GM19025 (cell line): Measurements from ENCODE around the gene RUNX2.
A peak's percentile ranks its signal among the peaks of the same experiment; 100 is the strongest.
"Not testable (repeated sequence)": the region's sequence is repeated elsewhere in the genome, so short reads cannot be mapped to it uniquely, and the experiment has no call there.

ENCODE experiments used
- ATAC-seq: cut with Tn5 transposase; IDR thresholded peaks from one replicate; pipeline ENCODE4 v1.9.1; 2021; ENCODE audit warnings: mild to moderate bottlenecking, low read depth, moderate library complexity; ENCODE audit not compliant: unreplicated experiment

Gene RUNX2

DNA sequence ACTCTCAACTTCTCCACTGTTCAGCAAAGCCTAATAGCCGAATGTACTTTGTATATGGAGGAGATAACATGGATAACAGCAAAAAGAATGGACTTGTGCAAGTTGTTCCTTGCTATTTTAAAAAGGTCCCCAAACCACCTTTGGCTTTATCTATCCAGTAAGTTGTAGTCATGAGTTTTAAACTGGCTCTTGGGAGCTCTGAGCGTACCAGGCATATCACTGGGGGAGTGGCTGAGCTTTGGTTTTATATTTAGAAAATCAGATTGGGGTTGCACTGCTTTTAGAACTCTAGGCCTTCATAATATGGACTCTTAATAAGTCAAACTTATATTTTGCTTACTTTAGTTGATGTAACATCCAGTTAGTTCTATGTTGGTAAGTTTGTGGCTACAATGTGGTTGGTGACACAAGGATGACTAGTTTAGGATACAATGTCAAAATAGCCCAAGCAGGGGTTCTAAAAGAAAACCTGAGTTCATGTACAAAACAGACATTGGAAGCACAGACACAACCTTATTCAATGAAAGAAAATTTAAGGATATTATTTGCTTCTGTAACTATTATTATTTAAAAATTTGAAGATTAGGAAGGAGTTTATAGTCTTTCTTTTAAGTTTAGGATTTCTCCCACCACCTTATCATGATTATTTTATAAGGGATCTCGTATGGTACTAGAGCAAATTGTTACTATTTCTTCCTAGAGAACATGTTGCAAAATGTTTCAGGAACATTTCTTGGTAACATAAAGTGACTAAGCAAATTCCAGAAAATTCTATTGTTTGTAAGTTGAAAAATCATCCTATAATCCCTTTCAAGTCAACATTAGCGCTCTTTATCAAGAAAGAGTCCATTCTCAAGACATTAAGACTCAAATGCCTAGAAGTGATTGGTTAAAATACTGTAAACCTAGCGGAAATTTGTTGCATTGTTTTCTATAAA, 215.4 kb downstream of the RUNX2 start:
- ATAC-seq: no peak

DNA sequence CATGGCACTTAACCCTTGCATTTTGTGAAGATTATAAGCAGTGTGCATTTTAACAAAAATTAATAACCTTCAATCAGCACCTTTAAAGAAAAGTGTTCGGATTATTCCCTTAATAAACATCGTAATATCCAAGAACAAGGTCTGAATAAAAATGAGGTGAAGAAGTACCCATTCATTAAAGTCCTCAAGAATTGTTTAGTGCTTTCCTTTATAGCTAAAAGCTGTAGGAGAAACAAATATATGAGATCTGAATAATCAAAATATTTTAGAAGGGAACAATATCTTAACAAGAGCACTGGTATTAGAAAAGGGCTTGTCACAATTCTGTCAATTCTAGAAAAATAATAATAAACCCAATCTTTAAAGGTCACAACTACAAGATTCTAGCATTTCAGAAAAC, 217.3 kb downstream of the RUNX2 start:
- ATAC-seq: no peak

DNA sequence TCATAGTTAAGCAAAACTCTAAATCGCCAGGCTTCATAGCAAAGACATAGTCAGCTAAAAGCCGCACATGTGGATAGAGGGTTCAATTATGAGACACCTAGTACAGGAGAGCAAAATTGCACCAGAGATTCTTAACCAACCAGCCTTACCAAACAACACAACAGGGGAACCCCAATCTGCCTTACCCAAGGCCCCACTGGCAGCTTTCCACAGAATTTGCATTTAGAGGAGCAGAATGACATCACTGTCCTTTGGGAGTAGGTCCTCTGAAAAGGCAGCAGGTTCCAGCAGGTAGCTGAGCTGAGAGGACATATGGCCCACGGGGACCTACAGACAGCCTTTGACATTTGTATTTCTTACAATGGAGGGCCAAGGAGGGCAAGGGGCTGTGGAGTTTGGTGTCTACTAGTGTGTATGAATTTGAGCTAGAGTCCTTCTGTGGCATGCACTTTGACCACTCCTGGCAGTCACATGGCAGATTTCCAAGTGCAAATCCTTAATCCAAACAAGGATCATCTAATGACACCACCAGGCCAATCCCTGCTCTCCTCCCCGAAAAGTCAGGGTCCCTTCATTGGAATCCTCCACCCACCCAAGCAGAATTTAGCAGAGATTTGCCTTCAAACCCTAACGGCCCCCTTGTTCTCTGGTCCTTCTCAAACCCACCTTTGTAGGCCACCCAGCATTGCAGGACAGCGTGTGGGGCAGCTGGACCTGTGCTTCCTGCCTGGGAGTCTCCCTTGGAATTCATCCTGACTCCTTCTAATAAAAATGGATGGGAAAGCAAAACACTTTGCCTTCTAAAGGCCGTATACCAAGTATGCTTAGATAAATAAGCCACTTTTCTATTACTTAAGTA, 220.8 kb downstream of the RUNX2 start:
- ATAC-seq: peak; percentile 98

DNA sequence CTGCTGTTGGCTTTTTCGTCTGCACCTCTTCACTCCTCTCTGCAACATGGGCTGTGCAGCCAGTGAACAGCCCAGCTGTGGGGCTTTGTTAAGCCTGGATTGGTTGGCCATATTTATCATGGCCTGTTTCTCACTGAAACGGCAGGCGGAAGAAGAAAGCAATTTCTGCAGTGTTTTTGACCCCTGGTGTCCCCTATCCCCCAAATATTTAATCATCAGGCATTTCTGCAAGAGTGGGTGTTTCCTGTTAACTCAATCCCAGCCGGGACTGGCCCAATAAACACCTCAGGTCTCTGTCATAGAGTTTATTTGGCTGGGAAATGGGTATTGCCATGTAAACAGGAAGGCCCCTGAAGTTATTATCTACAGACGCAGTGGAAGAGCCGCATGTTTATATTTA, 224.4 kb downstream of the RUNX2 start:
- ATAC-seq: no peak

DNA sequence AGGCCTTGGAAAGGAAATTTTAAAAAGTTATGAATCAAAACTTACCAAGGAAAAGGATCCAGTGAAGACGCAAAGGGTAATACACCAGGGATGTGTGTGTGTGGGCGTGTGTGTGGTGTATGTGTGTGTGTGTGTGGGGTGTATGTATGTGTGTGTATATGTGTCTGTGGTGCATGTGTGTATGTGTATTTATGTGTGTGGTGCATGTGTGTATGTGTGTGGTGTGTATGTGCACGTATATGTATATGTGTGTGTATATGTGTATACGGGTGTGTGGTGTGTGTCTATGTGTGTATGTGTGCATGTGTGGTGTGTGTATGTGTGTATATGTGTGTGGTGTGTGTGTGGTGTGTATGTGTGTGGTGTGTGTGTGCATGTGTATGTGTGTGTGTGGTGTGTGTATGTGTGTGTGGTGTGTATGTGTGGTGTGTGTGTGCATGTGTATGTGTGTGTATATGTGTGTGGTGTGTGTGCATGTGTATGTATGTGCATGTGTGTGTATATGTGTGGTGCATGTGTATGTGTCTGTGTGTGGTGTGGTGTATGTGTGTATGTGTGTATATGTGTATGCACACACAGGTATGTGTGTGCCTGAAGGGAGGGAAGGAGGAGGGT, 225.7 kb downstream of the RUNX2 start:
- no peak for ATAC-seq

DNA sequence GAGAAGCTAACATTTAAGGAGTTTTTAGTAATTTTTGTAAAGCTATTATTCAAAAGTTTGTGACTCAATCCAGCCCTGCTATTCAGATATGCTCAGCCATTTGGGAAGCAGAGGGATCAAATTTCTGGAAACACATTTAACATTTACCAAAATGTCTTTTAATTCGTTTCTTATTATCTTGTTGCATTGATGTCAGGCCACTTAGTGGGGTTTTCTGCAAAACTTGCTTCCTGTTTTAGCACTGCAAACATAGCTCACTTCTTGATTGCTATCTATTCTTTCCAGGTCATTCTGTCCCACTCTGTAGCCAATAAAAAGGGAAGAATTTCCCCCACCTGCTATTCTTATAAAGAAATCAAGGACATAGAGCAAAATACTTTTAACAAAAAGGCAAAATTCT, 226.5 kb downstream of the RUNX2 start:
- no peak for ATAC-seq

DNA sequence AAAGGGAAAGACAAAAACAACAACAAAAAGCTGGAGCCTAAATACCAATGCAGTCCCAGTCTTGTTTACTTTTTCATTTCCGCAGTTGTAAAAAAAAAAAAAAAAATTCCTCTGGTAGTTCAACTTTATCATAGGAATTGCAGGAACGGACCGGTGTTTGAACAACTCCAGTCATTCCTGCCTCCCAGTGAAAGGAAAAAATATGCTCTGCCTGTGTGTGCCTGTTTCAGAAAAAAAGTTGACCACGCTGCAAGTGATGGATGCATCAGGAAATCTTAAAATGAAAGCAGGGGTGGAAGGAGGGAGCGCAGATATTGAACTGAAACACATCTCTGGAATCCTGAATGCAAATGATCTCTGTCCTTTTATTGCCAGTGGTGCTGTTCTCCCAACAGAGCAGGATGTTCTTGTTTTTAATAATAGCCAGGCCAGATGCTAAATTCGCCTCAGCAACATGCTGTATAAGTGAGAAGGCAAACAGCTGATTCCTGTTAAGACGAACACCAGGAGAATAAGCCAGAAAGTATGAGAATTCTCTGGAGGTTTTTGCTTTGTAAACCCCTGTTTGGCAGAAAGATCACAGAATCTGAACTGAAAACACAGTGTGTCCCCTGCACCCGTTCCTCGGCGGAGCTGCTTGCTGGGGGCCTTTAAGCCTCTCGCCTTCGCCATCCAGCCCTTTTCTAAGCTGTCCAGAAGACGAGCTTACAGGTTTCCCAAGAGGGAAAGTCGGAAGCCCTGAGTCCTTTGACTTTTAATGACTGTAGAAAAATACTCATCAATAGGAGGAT, 228.0 kb downstream of the RUNX2 start:
- no peak for ATAC-seq

DNA sequence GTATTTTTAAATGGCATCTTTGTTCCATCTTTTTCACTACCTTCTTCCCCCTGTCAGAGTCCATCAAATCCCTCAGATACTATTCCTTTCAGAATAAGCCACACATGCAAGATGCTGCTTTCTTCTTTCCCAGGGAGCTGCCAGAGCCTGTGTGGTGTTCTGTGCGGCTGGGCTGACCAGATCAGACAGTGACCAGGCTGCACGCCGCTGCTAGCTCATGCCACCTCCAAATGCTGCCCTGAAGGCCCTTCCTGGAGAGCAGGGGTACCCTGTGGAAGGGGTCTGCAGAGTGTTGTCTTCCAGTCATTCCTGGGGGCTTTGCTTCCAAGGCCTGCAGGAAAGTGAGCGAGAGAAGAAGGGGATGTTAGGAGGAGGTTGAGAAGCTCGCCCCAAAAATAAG, 228.7 kb downstream of the RUNX2 start:
- no peak for ATAC-seq

DNA sequence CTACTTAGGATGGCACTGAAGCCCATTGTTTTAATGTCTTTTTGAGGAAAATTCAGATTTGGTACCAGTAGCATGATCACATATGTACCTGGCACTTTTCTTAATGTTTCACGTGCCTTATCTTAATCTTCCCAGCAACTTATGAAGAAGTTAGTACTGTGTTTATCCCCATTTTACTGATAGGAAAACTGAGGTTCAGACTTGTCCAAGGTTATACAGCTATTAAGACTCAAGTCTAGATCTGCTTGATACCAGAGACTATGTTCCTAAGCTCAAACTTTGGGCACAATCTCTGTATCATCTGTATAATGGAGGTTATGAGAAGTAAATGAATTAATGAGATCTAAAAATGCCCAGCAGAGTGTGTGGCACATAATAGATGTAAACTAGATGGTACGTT, 229.3 kb downstream of the RUNX2 start:
- no peak for ATAC-seq

DNA sequence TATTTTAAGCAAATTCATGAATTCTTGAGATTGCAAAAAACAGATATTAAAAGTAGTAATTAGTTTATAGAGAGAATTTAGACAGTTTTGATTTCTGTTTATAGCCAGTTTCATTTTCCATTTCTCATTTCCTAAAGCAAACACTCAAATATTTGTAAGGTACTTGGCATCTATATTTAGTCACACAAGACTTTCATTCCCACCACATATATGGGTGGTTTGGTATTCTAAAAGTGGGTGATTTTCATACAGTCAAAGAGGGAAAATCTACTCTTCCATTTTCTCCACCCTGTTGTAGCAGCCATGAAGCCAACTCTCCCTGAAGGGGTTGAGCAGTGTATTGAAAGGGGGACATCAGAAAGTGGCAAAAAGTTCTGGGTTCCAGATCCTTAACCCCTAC, 230.7 kb downstream of the RUNX2 start:
- peak; percentile 58 for ATAC-seq

DNA sequence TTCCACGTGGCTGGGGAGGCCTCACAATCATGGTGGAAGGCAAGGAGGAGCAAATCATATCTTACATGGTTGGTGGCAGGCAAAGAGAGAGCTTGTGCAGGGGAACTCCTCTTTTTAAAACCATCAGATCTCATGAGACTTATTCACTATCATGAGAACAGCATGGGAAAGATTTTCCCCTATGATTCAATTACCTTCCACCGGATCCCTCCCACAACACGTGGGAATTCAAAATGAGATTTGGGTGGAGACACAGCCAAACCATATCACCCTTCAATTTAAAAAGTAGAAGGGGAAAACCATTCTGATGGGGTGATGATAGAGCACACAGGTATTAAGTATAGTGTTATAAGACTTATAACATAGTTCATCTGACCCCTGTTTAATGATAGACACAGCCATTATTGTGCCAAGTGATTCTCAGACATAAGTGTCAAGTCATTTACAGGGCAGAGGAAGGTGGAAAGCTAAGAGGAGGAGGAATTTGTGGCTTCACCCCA, 232.2 kb downstream of the RUNX2 start:
- not testable (repeated sequence) for ATAC-seq

DNA sequence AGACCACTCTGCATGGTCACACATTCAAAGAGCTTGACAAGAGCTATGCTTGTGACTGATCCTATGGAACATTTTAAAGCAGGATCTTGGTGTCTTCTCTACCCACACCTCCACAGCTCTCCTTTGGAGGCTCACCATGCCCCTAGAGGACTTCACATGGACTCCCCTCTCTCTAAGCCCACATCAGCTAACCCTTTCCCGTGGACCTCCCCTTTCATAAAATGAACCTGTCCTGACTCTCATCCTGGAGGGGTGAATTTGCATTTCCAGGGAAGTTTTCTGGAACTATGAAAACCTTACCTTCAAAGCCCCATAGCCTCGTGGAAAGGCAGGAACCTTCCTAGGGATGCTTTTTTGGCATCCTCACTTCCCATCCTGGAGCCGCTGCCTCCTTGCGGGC, 234.0 kb downstream of the RUNX2 start:
- no peak for ATAC-seq

DNA sequence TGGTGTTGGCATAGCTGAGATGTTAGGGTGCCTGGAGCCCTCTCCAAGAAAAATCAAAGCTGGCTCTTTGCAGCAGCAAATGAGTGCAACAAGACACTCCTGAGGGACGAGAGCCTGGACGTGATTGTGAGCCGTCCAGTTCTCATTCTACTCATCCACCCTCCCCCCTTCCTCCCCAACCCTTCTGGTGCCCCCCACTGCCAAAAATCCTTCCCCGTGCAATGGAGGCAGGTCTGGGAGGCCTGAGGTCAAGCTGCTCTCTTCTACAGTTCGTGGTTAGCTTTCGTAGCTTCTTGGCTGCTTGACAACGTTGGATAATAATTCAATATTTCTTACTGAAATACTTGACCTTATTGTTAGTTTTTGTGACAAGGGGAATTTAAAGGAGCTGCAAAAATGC, 234.9 kb downstream of the RUNX2 start:
- ATAC-seq: no peak

DNA sequence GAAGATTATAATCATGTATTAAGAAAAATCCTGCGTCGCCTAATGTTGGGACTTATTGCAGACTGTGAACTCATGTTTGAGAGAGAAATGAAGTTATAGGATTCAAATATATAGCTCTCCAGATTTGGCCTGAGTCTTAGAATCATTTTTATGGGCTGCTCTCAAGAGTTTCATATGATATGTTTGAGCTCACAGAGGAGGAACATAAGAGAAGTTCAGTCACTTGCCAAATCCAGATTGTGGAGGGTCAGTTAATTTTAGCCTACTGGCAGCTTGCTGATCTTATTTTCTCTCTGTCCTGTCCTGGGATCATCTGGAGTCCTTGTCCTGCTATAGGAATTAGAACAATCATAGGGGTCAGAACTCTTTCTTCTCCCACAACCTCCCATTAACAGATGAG, 235.7 kb downstream of the RUNX2 start:
- no peak for ATAC-seq

DNA sequence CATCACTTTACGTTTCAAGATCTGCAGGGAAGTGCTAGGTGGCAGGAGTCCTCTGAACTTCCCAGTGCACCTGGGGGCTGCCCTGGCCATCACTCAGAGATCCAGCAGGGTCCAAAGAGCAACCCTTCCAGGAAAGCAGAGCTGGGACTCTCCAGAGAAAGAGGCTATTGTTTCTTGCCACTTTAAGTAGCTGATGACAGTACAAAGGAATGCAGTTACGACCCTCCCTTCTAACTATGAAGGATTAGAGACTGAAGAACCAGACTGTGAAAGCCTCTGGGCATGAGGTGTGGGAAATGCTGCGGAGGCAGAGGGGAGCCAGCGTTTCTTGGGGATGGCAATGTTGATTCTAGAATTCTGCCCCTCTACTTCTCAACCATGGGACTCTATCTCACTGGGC, 238.8 kb downstream of the RUNX2 start:
- no peak for ATAC-seq

DNA sequence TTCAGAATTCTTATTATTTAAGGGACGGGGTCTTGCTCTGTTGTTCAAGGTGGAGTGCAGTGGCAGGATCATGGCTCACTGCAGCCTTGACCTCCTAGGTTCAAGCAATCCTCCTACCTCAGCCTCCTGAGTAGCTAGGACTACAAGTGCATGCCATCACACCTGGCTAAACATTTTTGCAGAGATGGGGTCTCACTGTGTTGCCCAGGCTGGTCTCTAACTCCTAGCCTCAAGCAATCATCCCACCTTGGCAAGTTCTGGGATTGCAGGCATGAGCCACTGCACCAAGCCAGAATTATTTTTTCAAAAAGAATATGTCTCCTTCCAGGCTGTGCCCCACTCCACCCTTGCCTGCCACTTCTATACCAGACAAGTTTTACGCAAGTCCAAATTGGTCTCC, 239.7 kb downstream of the RUNX2 start:
- no peak for ATAC-seq

DNA sequence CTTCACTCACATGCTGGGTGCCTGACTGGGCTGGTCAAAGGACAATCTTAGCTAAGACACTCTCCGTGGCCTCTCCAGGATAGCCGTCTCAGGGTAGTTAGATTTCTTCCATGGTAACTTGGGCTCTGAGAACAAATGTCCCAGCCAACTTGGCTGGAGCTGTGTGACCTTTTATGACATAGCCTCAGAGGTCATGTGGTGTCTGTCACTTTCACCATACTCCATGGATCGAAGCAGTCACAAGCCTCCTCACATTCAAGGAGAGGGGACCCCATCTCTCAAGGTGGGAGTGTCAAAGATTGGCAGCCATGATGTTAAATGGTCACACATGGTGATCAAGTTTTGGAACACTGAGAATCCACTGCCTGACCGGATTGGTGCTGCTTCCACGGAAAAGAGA, 240.5 kb downstream of the RUNX2 start:
- no peak for ATAC-seq

DNA sequence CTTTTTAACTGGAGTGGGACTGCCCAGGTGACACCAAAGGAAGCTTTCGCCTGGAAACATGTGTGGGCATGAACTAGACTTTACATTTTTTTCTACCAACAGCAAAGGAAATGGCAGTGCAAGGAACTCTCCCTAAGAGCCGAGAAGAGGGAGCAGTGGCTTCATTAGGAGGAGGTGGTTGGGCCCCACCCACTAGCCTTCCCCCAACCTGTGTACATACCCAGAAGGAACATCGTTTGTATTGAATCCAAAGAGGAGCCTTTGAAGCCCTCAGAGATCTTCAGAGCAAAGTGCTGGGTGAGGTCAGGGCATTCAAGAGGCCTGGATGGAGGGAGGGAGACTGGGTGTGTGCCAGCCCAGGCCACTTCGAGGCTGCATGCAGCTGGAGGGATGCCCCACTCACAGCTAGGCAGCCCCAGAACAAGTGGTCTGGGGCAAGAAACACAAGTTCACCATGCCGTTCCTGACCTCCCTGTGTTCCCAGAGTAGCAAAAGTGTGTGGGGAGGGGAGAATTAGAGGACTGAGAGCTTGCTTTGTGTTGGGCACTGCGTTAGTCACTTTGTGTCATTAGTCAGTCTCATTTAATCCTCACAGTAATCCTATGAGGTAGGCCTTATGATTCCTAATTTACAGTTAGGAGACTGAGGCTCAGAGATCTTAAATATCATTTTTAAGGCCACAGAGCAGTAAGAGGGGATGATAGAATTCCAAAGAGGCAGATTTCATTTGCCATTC, 241.2 kb downstream of the RUNX2 start:
- ATAC-seq: no peak

DNA sequence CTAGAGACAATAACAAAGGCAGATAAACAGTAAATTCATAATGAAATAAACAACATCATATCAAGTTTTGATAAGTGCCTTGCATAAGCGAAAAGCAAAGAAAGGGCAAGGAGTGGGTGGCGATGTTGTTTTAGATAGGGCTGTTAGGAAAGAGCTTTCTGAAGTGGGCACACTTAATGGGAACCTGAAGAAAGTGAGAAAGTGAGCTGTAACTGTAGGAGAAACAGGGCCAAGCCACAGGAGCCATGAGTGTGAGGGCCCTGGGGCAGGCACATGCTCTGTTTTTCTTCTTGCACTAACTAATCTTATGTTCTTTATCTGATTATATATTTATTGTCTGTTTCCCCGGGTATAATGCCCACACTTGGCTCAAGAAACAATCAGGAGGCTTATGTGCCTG, 243.0 kb downstream of the RUNX2 start:
- no peak for ATAC-seq

DNA sequence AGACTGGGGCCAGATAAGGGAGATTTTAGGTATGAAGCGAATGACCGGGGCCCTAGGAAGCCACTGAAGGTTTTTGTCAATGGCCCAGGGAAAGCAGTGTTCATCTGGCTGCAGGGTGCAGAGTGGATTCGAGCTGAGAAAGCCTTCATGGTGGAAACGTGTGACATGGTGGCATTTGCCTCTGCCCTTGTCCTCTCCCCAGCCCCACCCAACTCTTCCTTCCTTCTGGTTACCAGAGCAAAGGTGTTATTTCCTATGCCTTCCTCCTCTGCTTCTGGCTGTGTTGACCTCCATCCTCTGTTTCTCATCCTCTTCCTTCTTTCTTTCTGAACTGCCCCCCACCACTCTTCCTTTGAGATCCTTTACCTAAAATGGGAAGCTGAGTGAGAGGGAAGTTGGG, 244.7 kb downstream of the RUNX2 start:
- ATAC-seq: no peak
